CD8-positive, alpha-beta memory T cell (primary cell): ENCODE data around the gene PRKAG2. TPM values are rescaled to one million over a fixed set of nuclear protein-coding genes. Genes with fewer than 3 reads are reported as not detected.
A peak's percentile ranks its signal among the peaks of the same experiment; 100 is the strongest.
"Not testable (repeated sequence)": the region's sequence is repeated elsewhere in the genome, so short reads cannot be mapped to it uniquely, and the experiment has no call there.

Experiments
- CTCF ChIA-PET: fragments of 350-600 bp; sonication (Branson Sonifier 250); formaldehyde crosslinking; loops from one replicate; lab custom pipeline; 2021; ENCODE audit warnings: antibody characterized with exemption; lab: Charles Lee
- POLR2A ChIA-PET: fragments of 350-600 bp; sonication (Branson Sonifier 250); formaldehyde crosslinking; loops from one replicate; lab custom pipeline; 2021; ENCODE audit warnings: antibody characterized with exemption; lab: Charles Lee
- DNase-seq, 5 donors: peaks; one replicate each; pipeline versions ENCODE4 v3.0.0 to v3.0.0-alpha.2; 2020 to 2022; ENCODE audit warnings: mixed read lengths in 1 of 5
- H3K27ac ChIP-seq: one replicate; pipeline ENCODE4 v1.7.0; 2013; ENCODE audit warnings: low read depth, mild to moderate bottlenecking, low read length, moderate library complexity
- H3K27me3 ChIP-seq: 2 replicates; pipeline ENCODE4 v1.7.0; 2013; ENCODE audit warnings: low read length, mild to moderate bottlenecking; ENCODE audit not compliant: insufficient read depth, poor library complexity, severe bottlenecking
- H3K36me3 ChIP-seq: 2 replicates; pipeline ENCODE4 v1.7.0; 2013; ENCODE audit warnings: mild to moderate bottlenecking, low read length, moderate library complexity; ENCODE audit not compliant: insufficient read depth
- H3K4me1 ChIP-seq: 2 replicates; pipeline ENCODE4 v1.7.0; 2013; ENCODE audit warnings: mild to moderate bottlenecking, low read length, moderate library complexity; ENCODE audit not compliant: insufficient read depth
- H3K4me3 ChIP-seq: 2 replicates; pipeline ENCODE4 v1.7.0; 2013; ENCODE audit warnings: mild to moderate bottlenecking, low read length
- H3K9me3 ChIP-seq: 2 replicates; pipeline ENCODE4 v1.7.0; 2013; ENCODE audit warnings: mild to moderate bottlenecking, low read length
- H3K27ac Mint-ChIP-seq, 8 donors: one replicate each; pipeline ENCODE4 v1.8.0; 2020 to 2021; ENCODE audit warnings: mixed read lengths in 8 of 8, mild to moderate bottlenecking in 6 of 8, inconsistent platforms in 3 of 8, moderate library complexity in 3 of 8
- H3K27me3 Mint-ChIP-seq, 2 donors: one replicate each; pipeline ENCODE4 v1.8.0; 2020 to 2021; ENCODE audit warnings: mixed read lengths in 2 of 2, mild to moderate bottlenecking in 1 of 2, moderate library complexity in 1 of 2
- H3K36me3 Mint-ChIP-seq, 3 donors: one replicate each; pipeline ENCODE4 v1.8.0; 2020 to 2021; ENCODE audit warnings: mixed read lengths in 3 of 3, inconsistent platforms in 1 of 3, mild to moderate bottlenecking in 1 of 3
- H3K4me1 Mint-ChIP-seq, 3 donors: one replicate each; pipeline ENCODE4 v1.8.0; 2020 to 2021; ENCODE audit warnings: mixed read lengths in 3 of 3, inconsistent platforms in 1 of 3, mild to moderate bottlenecking in 1 of 3
- H3K4me3 Mint-ChIP-seq, 7 donors: one replicate each; pipeline ENCODE4 v1.8.0; 2020 to 2021; ENCODE audit warnings: mixed read lengths in 7 of 7, mild to moderate bottlenecking in 6 of 7, moderate library complexity in 4 of 7, inconsistent platforms in 2 of 7
- H3K9me3 Mint-ChIP-seq, 5 donors: one replicate each; pipeline ENCODE4 v1.8.0; 2020 to 2022; ENCODE audit warnings: mixed read lengths in 5 of 5, mild to moderate bottlenecking in 3 of 5, moderate library complexity in 2 of 5, inconsistent platforms in 1 of 5
- polyA plus RNA-seq: library from polyadenylated mRNA; unstranded; fragments of 300-500 nt; fragmentation: Illumina TruSeq; gene quantifications from one replicate; pipeline ENCODE4 v1.2.3, GENCODE V29; 2021
- total RNA-seq, 2 experiments: library from RNA; stranded (reverse); gene quantifications; one replicate each; pipeline ENCODE4 v1.2.3, GENCODE V29; 2021

PRKAG2 gene
- total and polyA plus RNA-seq, 3 experiments from 2014 or later, result 23.1 to 31.4 (median 27.2) TPM

GRCh38 chr7:151830121-151830830 lies 46.6 kb downstream of the PRKAG2 start:
- no peaks in the 10 kb centered on the region for H3K9me3 Mint-ChIP-seq
- ChIA-PET POLR2A (no interaction called here), CTCF (no interaction called here)
- no peaks in the 10 kb centered on the region for H3K27me3 Mint-ChIP-seq
- DNase-seq, result no peak
- Histone ChIP-seq H3K4me1 (peaks cover 6% of the 10 kb centered on the region), H3K36me3 (no peaks in the 10 kb centered on the region), H3K27ac (no peak overlapping the region), H3K9me3 (no peaks in the 10 kb centered on the region), H3K4me3 (no peak overlapping the region), H3K27me3 (no peaks in the 10 kb centered on the region)
- no peak overlapping the region for H3K27ac Mint-ChIP-seq
- H3K36me3 Mint-ChIP-seq, result peaks cover 0 to 14% (median 5%) of the 10 kb centered on the region in 3 donors
- peaks cover 20 to 41% (median 20%) of the 10 kb centered on the region in 3 donors for H3K4me1 Mint-ChIP-seq
- H3K4me3 Mint-ChIP-seq, result no peak overlapping the region

DNA sequence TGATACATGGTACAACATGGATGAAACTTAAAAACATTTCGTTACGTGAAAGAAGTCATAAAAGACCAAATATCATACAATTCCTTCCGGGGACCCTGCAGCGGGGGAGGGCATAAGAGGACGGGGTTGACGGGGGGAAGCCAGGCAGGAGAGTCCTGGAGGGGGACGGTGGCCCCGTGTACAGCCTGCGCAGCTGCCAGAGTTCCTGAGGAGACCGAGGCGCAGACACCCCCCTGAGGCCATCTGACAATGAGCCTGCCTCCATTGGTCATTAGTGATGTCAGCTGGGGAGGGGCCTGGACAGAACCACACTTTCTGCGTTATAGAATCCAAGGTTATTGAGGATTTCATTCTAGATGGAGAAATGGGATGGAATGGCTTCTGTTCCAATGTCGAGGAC lies 47.2 kb downstream of the PRKAG2 start:
- Histone ChIP-seq H3K4me3 (no peak overlapping the region), H3K4me1 (peaks cover 4% of the 10 kb centered on the region), H3K27me3 (no peaks in the 10 kb centered on the region), H3K36me3 (no peaks in the 10 kb centered on the region), H3K9me3 (no peaks in the 10 kb centered on the region), H3K27ac (no peak overlapping the region)
- Mint-ChIP-seq H3K4me3 (no peak overlapping the region), H3K27ac (no peak overlapping the region), H3K4me1 (peaks cover 16 to 37% (median 18%) of the 10 kb centered on the region in 3 donors), H3K9me3 (no peaks in the 10 kb centered on the region), H3K27me3 (no peaks in the 10 kb centered on the region), H3K36me3 (peaks cover 0 to 11% (median 5%) of the 10 kb centered on the region in 3 donors)
- no peak for DNase-seq
- POLR2A ChIA-PET, result no interaction called here
- CTCF ChIA-PET, result no interaction called here

DNA sequence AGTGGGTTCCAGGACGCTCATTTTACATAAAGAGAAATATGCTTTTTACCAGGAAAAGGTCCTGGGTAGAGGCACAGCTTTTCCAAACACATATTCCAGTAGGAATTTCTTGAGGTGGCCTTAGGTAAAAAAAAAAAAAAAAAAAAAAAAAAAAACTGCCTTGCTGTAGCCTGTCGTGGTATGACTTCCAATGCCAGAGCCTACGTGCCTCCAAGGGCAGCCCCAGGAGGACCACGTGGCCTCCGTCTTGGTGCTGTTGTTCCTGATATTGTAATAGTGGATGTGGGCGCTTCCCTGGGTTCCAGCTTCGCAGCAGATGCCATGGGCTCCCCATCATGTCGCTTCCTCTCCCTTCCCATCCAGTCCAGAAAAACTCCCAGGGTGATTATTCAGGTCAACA lies 49.3 kb downstream of the PRKAG2 start:
- H3K36me3 ChIP-seq, result no peaks in the 10 kb centered on the region
- H3K27ac ChIP-seq, result no peak overlapping the region
- no peaks in the 10 kb centered on the region for H3K27me3 ChIP-seq
- H3K9me3 ChIP-seq, result no peaks in the 10 kb centered on the region
- POLR2A ChIA-PET, result no interaction called here
- no peak overlapping the region for H3K4me3 ChIP-seq
- no peaks in the 10 kb centered on the region for H3K27me3 Mint-ChIP-seq
- H3K27ac Mint-ChIP-seq, result peak overlapping the region in 1 of 8 donors; percentile 6
- H3K4me3 Mint-ChIP-seq, result no peak overlapping the region
- peaks cover 0 to 4% (median 3%) of the 10 kb centered on the region in 3 donors for H3K36me3 Mint-ChIP-seq
- DNase-seq, result no peak
- no peaks in the 10 kb centered on the region for H3K9me3 Mint-ChIP-seq
- peaks cover 4 to 28% (median 8%) of the 10 kb centered on the region in 3 donors for H3K4me1 Mint-ChIP-seq
- CTCF ChIA-PET, result no interaction called here
- H3K4me1 ChIP-seq, result no peaks in the 10 kb centered on the region

GRCh38 chr7:151826316-151826715 lies 50.6 kb downstream of the PRKAG2 start:
- H3K27me3 Mint-ChIP-seq, H3K36me3 ChIP-seq, H3K27ac Mint-ChIP-seq, H3K36me3 Mint-ChIP-seq, DNase-seq, H3K4me3 ChIP-seq, H3K4me1 ChIP-seq, H3K9me3 Mint-ChIP-seq, H3K4me3 Mint-ChIP-seq, CTCF ChIA-PET, H3K27me3 ChIP-seq, H3K9me3 ChIP-seq, POLR2A ChIA-PET, H3K27ac ChIP-seq: not testable (repeated sequence)
- peaks cover 4 to 32% (median 8%) of the 10 kb centered on the region in 3 donors for H3K4me1 Mint-ChIP-seq

DNA sequence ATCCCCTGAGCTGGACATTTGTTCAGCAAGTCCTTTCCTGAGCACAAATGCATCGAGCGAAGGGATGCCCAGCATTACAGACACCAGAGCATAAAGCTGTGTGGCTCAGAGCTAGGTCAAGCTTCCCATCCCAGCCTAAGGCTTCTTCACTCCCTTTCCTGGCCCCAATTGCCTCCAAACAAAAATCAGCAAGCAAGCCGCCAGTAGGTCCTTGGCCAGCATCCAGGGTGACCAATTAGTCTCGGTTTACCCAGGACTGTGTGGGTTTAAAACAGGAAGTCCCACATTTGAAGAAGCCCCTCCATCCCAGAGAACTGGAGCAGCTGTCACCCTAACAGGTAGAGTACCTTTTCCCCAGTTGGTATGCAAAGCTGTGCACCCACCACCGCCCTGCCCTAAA lies 51.2 kb downstream of the PRKAG2 start:
- no peaks in the 10 kb centered on the region for H3K4me1 ChIP-seq
- H3K9me3 Mint-ChIP-seq, result no peaks in the 10 kb centered on the region
- no peaks in the 10 kb centered on the region for H3K9me3 ChIP-seq
- no peak overlapping the region for H3K4me3 ChIP-seq
- H3K4me3 Mint-ChIP-seq, result peak overlapping the region in 1 of 7 donors; percentile 33
- no peak overlapping the region for H3K27ac ChIP-seq
- ChIA-PET POLR2A (no interaction called here), CTCF (no interaction called here)
- no peaks in the 10 kb centered on the region for H3K27me3 Mint-ChIP-seq
- no peak overlapping the region for H3K27ac Mint-ChIP-seq
- peaks cover 4 to 31% (median 8%) of the 10 kb centered on the region in 3 donors for H3K4me1 Mint-ChIP-seq
- peaks cover 0 to 4% (median 3%) of the 10 kb centered on the region in 3 donors for H3K36me3 Mint-ChIP-seq
- H3K27me3 ChIP-seq, result no peaks in the 10 kb centered on the region
- DNase-seq, result no peak
- H3K36me3 ChIP-seq, result no peaks in the 10 kb centered on the region

- Histone ChIP-seq H3K36me3 (no peaks in the 10 kb centered on the region), H3K27ac (no peak overlapping the region), H3K9me3 (no peaks in the 10 kb centered on the region), H3K27me3 (no peaks in the 10 kb centered on the region), H3K4me3 (no peak overlapping the region), H3K4me1 (no peaks in the 10 kb centered on the region)
- Mint-ChIP-seq H3K27ac (no peak overlapping the region), H3K36me3 (peaks cover 0 to 4% (median 2%) of the 10 kb centered on the region in 3 donors), H3K4me1 (peaks cover 4 to 31% (median 8%) of the 10 kb centered on the region in 3 donors), H3K4me3 (no peak overlapping the region), H3K9me3 (no peaks in the 10 kb centered on the region), H3K27me3 (no peaks in the 10 kb centered on the region)
- ChIA-PET CTCF (no interaction called here), POLR2A (no interaction called here)
- no peak for DNase-seq
These were observed 52.5 kb downstream of the PRKAG2 start for GRCh38 chr7:151824373-151824933.

DNA sequence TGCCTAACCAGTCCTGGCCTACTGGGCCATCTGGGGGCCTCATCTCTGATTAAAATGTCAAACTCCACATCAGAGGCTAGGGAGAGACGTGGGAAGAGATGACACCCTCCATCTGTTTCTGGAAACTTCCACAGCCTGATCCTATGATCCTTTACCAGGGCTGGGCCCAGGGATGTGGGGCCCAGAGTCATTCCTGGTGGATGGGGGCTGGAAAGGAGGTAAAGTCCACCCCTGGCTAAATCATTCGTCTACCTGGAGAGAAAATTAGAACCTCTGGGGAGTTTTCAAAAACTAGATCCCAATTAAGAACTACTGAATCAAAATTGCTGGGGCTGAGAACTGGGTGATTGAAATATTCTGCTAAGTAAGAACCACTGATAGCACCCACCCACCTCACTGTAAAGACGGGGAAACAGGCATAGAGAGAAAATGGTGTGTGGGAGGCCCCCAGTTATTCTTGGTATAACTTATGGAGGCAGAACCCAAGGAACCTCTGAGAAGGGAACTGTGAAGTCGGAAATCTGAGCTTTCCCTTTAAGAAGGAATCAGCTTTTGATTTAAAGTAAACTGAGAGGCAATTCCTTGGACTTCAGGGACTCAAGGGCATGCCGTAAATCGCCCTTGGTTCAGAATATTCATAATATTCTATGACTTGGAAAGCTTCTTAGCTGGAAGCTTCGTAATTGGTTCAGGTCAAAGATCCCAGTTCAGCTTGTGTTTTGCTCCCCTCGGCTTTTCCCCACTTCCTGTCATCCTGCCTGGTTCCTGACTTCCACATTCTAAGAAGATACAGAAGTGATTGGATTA lies 53.1 kb downstream of the PRKAG2 start:
- POLR2A ChIA-PET, result no interaction called here
- CTCF ChIA-PET, result interaction anchor here (1.1 kb wide), 1 partner anchor 10 kb away, joined by 5 read pairs; no protein-coding TSS in a partner anchor

More for the DNA sequence above, 53.1 kb downstream of the PRKAG2 start:
- Mint-ChIP-seq H3K27ac (peak overlapping the region in 3 of 8 donors; percentile 12 to 66 (median 17)), H3K4me1 (peaks cover 4 to 24% (median 4%) of the 10 kb centered on the region in 3 donors), H3K9me3 (no peaks in the 10 kb centered on the region), H3K27me3 (no peaks in the 10 kb centered on the region), H3K4me3 (no peak overlapping the region), H3K36me3 (peaks cover 0 to 4% (median 0%) of the 10 kb centered on the region in 3 donors)
- DNase-seq, result no peak
- no peaks in the 10 kb centered on the region for H3K9me3 ChIP-seq
- no peaks in the 10 kb centered on the region for H3K36me3 ChIP-seq
- H3K4me1 ChIP-seq, result no peaks in the 10 kb centered on the region
- no peak overlapping the region for H3K27ac ChIP-seq
- H3K4me3 ChIP-seq, result no peak overlapping the region
- no peaks in the 10 kb centered on the region for H3K27me3 ChIP-seq
